HCT116 (cell line): ENCODE results near the gene NFIA. TPM values are rescaled to one million over a fixed set of nuclear protein-coding genes. Genes with fewer than 3 reads are reported as not detected.

ENCODE experiments used
- ATAC-seq: fragments of 200-7000 bp; cut with Tn5 transposase; 2 replicates; pipeline ENCODE4 v1.9.1; 2020; ENCODE audit warnings: mild to moderate bottlenecking, moderate library complexity
- BruUV-seq: library from RNA; stranded (reverse); fragments of 400-500 nt; replicated peaks from 2 replicates; lab custom pipeline; 2021; lab: Mats Ljungman, UMichigan
- CTCF ChIA-PET: fragments of 300-600 bp; sonication (Branson Sonifier 250); formaldehyde crosslinking; loops from one replicate; lab custom pipeline; 2021; ENCODE audit warnings: antibody characterized with exemption; lab: Charles Lee
- POLR2A ChIA-PET: fragments of 300-600, 350-600 bp; sonication (Branson Sonifier 250); formaldehyde crosslinking; loops from one replicate; lab custom pipeline; 2021; ENCODE audit warnings: antibody characterized with exemption; lab: Charles Lee
- RAD21 ChIA-PET, 2 experiments: fragments of 300-600 bp; sonication (Branson Sonifier 250); formaldehyde crosslinking; loops; one replicate each; lab custom pipeline; 2023; ENCODE audit warnings: low total read pairs in 2 of 2; ENCODE audit not compliant: uncharacterized antibody in 2 of 2, unreplicated experiment in 2 of 2, low non-redundant PET in 1 of 2; lab: Charles Lee
- DNase-seq: peaks from one replicate; pipeline ENCODE4 v3.0.0-alpha.2; 2010; ENCODE audit warnings: low read depth, low spot score
- H2AFZ ChIP-seq: fragments of 200-600 bp; shearing (Covaris generic), sonication (generic); 2 replicates; pipeline ENCODE4 v1.6.1; 2017; ENCODE audit warnings: low read depth, mixed run types, mixed read lengths, antibody characterized with exemption, low read length; ENCODE audit not compliant: poor library complexity, severe bottlenecking
- H3K27ac ChIP-seq: 2 replicates; pipeline ENCODE4 v1.5.1; 2012; ENCODE audit warnings: low read depth, low read length
- H3K27me3 ChIP-seq: fragments of 200-600 bp; sonication (generic); 2 replicates; pipeline ENCODE4 v1.6.1; 2016; ENCODE audit warnings: mixed run types, low read length, mixed read lengths; ENCODE audit not compliant: insufficient read depth
- H3K36me3 ChIP-seq, 2 experiments: fragments of 200-500 bp in 1 of 2; fragments of 200-600 bp in 1 of 2; sonication (Bioruptor generic) in 1 of 2; sonication (generic) in 1 of 2; 2 replicates each; pipeline versions ENCODE4 v1.5.1 to v1.6.1; 2014 to 2016; ENCODE audit warnings: low read length in 2 of 2, inconsistent platforms in 1 of 2, mixed read lengths in 1 of 2, mixed run types in 1 of 2; ENCODE audit not compliant: insufficient read depth in 2 of 2, control insufficient read depth in 1 of 2
- H3K4me1 ChIP-seq, 2 experiments: fragments of 200-600 bp in 1 of 2; sonication (generic) in 1 of 2; 2 replicates each; pipeline versions ENCODE4 v1.5.1 to v1.6.1; 2012 to 2017; ENCODE audit warnings: low read length in 2 of 2, inconsistent platforms in 1 of 2, mild to moderate bottlenecking in 1 of 2, mixed read lengths in 1 of 2, mixed run types in 1 of 2, moderate library complexity in 1 of 2; ENCODE audit not compliant: insufficient read depth in 2 of 2, control insufficient read depth in 1 of 2
- H3K4me2 ChIP-seq: fragments of 200-600 bp; sonication (generic); 2 replicates; pipeline ENCODE4 v1.6.1; 2017; ENCODE audit warnings: mixed run types, low read length, mixed read lengths
- H3K4me3 ChIP-seq, 2 experiments: fragments of 200-600 bp in 1 of 2; sonication (generic) in 1 of 2; replicated peaks in 1 of 2; 2 replicates each; pipeline ENCODE4 v1.5.1; 2011 to 2016; ENCODE audit warnings: low read length in 2 of 2, control low read depth in 1 of 2, low read depth in 1 of 2, mild to moderate bottlenecking in 1 of 2, mixed read lengths in 1 of 2, mixed run types in 1 of 2
- H3K79me2 ChIP-seq: fragments of 200-600 bp; sonication (generic); 2 replicates; pipeline ENCODE4 v1.6.1; 2017; ENCODE audit warnings: mild to moderate bottlenecking, mixed run types, low read length, moderate library complexity, mixed read lengths; ENCODE audit not compliant: insufficient read depth
- H3K9ac ChIP-seq: fragments of 200-600 bp; sonication (generic); 2 replicates; pipeline ENCODE4 v1.6.1; 2016; ENCODE audit warnings: low read length, mixed read lengths
- H3K9me2 ChIP-seq: fragments of 200-600 bp; sonication (generic), shearing (Covaris generic); 2 replicates; pipeline ENCODE4 v1.6.1; 2017; ENCODE audit warnings: mixed run types, mild to moderate bottlenecking, moderate library complexity; ENCODE audit not compliant: insufficient read depth
- H3K9me3 ChIP-seq, 2 experiments: fragments of 200-500 bp in 1 of 2; fragments of 200-600 bp in 1 of 2; sonication (Bioruptor generic) in 1 of 2; sonication (generic) in 1 of 2; 2 replicates each; pipeline ENCODE4 v1.6.1; 2014 to 2017; ENCODE audit warnings: low read length in 2 of 2, mixed read lengths in 2 of 2, inconsistent platforms in 1 of 2, low read depth in 1 of 2, mild to moderate bottlenecking in 1 of 2, mixed run types in 1 of 2, moderate library complexity in 1 of 2; ENCODE audit not compliant: control insufficient read depth in 1 of 2, insufficient read depth in 1 of 2
- H4K20me1 ChIP-seq: fragments of 200-600 bp; sonication (generic), shearing (Covaris generic); 2 replicates; pipeline ENCODE4 v1.6.1; 2017; ENCODE audit warnings: mixed run types, mild to moderate bottlenecking, moderate library complexity; ENCODE audit not compliant: insufficient read depth
- CTCF ChIP-seq, 3 experiments: fragments of 200-600 bp in 1 of 3; sonication (generic) in 1 of 3; IDR thresholded peaks in 2 of 3; conservative IDR thresholded peaks in 1 of 3; 2 replicates each; pipeline ENCODE4 v1.5.1; 2012 to 2017; ENCODE audit warnings: low read depth in 2 of 3, low read length in 2 of 3, antibody characterized with exemption in 1 of 3, borderline replicate concordance in 1 of 3, control low read depth in 1 of 3, mild to moderate bottlenecking in 1 of 3, mixed read lengths in 1 of 3, mixed run types in 1 of 3, moderate library complexity in 1 of 3; ENCODE audit not compliant: insufficient read depth in 1 of 3
- ELF1 ChIP-seq: IDR thresholded peaks from 2 replicates; pipeline ENCODE4 v1.6.1; 2012; ENCODE audit warnings: low read depth, borderline replicate concordance
- EZH2phosphoT487 ChIP-seq: fragments of 200-600 bp; IDR thresholded peaks from 2 replicates; pipeline ENCODE4 v1.6.1; 2018; ENCODE audit warnings: antibody characterized with exemption, borderline replicate concordance
- FOSL1 ChIP-seq: IDR thresholded peaks from 2 replicates; pipeline ENCODE4 v1.6.1; 2012; ENCODE audit warnings: low read depth
- POLR2A ChIP-seq: IDR thresholded peaks from 2 replicates; pipeline ENCODE4 v1.7.0; 2011; ENCODE audit warnings: borderline replicate concordance; ENCODE audit not compliant: insufficient read depth, insufficient read length; ENCODE audit errors: extremely low read depth
- POLR2AphosphoS5 ChIP-seq: IDR thresholded peaks from 2 replicates; pipeline ENCODE4 v1.6.1; 2011; ENCODE audit warnings: mild to moderate bottlenecking, low read depth, low read length, moderate library complexity
- SIN3A ChIP-seq: IDR thresholded peaks from 2 replicates; pipeline ENCODE4 v1.6.1; 2012; ENCODE audit warnings: low read depth
- SP1 ChIP-seq: IDR thresholded peaks from 2 replicates; pipeline ENCODE4 v1.6.1; 2012; ENCODE audit warnings: low read depth
- SRF ChIP-seq: IDR thresholded peaks from 2 replicates; pipeline ENCODE4 v1.6.1; 2012; ENCODE audit warnings: low read depth
- TCF7L2 ChIP-seq: IDR thresholded peaks from 2 replicates; pipeline ENCODE4 v1.7.0; 2011; ENCODE audit warnings: borderline replicate concordance, inconsistent platforms; ENCODE audit not compliant: insufficient read depth, insufficient read length; ENCODE audit errors: extremely low read depth
- intact Hi-C: fragments of 100-400 bp; cut with micrococcal nuclease; formaldehyde crosslinking; loops from 2 replicates; pipeline ENCODE4 v1.10.0; 2022
- total RNA-seq: library from RNA; stranded (reverse); gene quantifications from one replicate; pipeline ENCODE4 v1.2.1, GENCODE V29; 2021; ENCODE audit not compliant: unreplicated experiment
- TF ChIP-seq, protein P1 (sequence below): IDR thresholded peaks from 2 replicates; pipeline ENCODE4 v1.6.1; 2012
- TF ChIP-seq, protein P2 (sequence below): IDR thresholded peaks from 2 replicates; pipeline ENCODE4 v1.6.1; 2012; ENCODE audit warnings: low read depth
- TF ChIP-seq, protein P3 (sequence below): IDR thresholded peaks from 2 replicates; pipeline ENCODE4 v1.6.1; 2012

Gene NFIA
- total RNA-seq, 1 experiment from 2014 or later, result 17.2 TPM

DNA sequence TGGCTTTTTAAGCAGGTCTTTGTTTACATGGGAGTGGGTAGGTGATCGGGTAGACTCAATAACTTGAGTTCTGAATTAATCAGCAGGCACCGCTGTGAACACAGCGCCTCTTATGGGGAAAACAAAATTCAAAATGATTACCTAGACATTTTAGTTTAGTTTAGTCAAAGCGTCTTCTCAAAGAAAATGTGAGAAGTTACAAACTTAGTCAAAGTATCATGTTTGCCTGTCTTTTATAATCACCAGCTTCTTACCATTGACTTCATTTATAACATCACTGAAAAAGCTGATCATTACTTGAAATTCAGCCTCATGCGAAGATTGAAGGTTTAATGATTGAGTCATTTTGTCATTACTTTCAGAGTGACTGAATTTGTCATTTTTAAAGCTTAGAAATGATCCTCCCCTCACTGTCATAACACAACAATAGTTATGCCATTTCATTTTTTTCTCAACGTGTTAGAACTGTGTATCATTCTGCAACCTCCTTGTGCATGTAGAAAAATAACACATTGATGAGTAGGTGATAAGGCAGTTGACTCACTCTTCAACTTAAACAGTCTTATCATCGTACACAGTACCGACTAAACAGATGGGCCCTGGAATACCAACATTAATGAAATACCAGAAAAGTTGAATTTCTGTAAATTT is 188.5 kb downstream of the NFIA start:
- Histone ChIP-seq H3K4me3 (no peak overlapping the region), H3K4me1 (no peaks in the 10 kb centered on the region), H3K36me3 (no peaks in the 10 kb centered on the region), H3K79me2 (no peaks in the 10 kb centered on the region), H3K9me3 (no peaks in the 10 kb centered on the region), H2AFZ (no peak overlapping the region), H3K9ac (no peak overlapping the region), H3K27me3 (no peaks in the 10 kb centered on the region), H4K20me1 (no peaks in the 10 kb centered on the region), H3K27ac (no peak overlapping the region), H3K4me2 (no peak overlapping the region), H3K9me2 (no peaks in the 10 kb centered on the region)
- CTCF ChIA-PET, result no interaction called here
- DNase-seq (no peak), ATAC-seq (no peak)
- peak in 1 of 3 experiments; percentile 15; a peak in 1 of 6 replicates for TF ChIP-seq CTCF (IDR thresholded peaks at IDR 0.05 in 2 of 3, conservative IDR thresholded peaks at IDR 0.05 in 1 of 3; ENCODE audit: borderline replicate concordance in 1 of 3, insufficient read depth in 1 of 3, low read depth in 2 of 3, low read length in 2 of 3)
- TF ChIP-seq ELF1, result no peak
- RAD21 ChIA-PET, result no interaction called here
- POLR2A ChIA-PET, result no interaction called here
- intact Hi-C loops, result no loop called here
- no TSS peak for BruUV-seq

GRCh38 chr1:61271412-61271789 is 189.0 kb downstream of the NFIA start:
- intact Hi-C loops, result no loop called here
- TF ChIP-seq, protein P1, sequence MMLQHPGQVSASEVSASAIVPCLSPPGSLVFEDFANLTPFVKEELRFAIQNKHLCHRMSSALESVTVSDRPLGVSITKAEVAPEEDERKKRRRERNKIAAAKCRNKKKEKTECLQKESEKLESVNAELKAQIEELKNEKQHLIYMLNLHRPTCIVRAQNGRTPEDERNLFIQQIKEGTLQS, result no peak
- no peak for TF ChIP-seq SP1
- TF ChIP-seq, protein P2, sequence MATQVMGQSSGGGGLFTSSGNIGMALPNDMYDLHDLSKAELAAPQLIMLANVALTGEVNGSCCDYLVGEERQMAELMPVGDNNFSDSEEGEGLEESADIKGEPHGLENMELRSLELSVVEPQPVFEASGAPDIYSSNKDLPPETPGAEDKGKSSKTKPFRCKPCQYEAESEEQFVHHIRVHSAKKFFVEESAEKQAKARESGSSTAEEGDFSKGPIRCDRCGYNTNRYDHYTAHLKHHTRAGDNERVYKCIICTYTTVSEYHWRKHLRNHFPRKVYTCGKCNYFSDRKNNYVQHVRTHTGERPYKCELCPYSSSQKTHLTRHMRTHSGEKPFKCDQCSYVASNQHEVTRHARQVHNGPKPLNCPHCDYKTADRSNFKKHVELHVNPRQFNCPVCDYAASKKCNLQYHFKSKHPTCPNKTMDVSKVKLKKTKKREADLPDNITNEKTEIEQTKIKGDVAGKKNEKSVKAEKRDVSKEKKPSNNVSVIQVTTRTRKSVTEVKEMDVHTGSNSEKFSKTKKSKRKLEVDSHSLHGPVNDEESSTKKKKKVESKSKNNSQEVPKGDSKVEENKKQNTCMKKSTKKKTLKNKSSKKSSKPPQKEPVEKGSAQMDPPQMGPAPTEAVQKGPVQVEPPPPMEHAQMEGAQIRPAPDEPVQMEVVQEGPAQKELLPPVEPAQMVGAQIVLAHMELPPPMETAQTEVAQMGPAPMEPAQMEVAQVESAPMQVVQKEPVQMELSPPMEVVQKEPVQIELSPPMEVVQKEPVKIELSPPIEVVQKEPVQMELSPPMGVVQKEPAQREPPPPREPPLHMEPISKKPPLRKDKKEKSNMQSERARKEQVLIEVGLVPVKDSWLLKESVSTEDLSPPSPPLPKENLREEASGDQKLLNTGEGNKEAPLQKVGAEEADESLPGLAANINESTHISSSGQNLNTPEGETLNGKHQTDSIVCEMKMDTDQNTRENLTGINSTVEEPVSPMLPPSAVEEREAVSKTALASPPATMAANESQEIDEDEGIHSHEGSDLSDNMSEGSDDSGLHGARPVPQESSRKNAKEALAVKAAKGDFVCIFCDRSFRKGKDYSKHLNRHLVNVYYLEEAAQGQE, result no peak
- TF ChIP-seq SRF, result no peak
- TF ChIP-seq EZH2phosphoT487, result no peak
- no peak for TF ChIP-seq POLR2AphosphoS5
- TF ChIP-seq TCF7L2, result no peak
- TF ChIP-seq POLR2A, result no peak
- TF ChIP-seq FOSL1, result no peak
- TF ChIP-seq, protein P3, sequence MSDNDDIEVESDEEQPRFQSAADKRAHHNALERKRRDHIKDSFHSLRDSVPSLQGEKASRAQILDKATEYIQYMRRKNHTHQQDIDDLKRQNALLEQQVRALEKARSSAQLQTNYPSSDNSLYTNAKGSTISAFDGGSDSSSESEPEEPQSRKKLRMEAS, result no peak
- no peak for TF ChIP-seq SIN3A
- ChIA-PET CTCF (no interaction called here), POLR2A (no interaction called here), RAD21 (no interaction called here)
- no peaks in the 10 kb centered on the region for H4K20me1 ChIP-seq
- no peaks in the 10 kb centered on the region for H3K36me3 ChIP-seq
- BruUV-seq, result no TSS peak
- ATAC-seq, result no peak
- H3K27ac ChIP-seq, result no peak overlapping the region
- H3K9me2 ChIP-seq, result no peaks in the 10 kb centered on the region
- H3K79me2 ChIP-seq, result no peaks in the 10 kb centered on the region
- no peaks in the 10 kb centered on the region for H3K27me3 ChIP-seq
- H2AFZ ChIP-seq, result no peak overlapping the region
- H3K4me1 ChIP-seq, result no peaks in the 10 kb centered on the region
- no peak for DNase-seq
- H3K4me3 ChIP-seq, result no peak overlapping the region
- H3K4me2 ChIP-seq, result no peak overlapping the region
- no peaks in the 10 kb centered on the region for H3K9me3 ChIP-seq
- H3K9ac ChIP-seq, result no peak overlapping the region
